Endothelial cell of umbilical vein (primary cell): ENCODE results near the gene BTG2. TPM values are rescaled to one million over a fixed set of nuclear protein-coding genes. Genes with fewer than 3 reads are reported as not detected.

Experiments
- BruUV-seq: library from RNA; stranded (reverse); fragments of 400-500 nt; replicated peaks from 2 replicates; lab custom pipeline; 2021; lab: Mats Ljungman, UMichigan
- CTCF ChIA-PET: fragments of 300-600, 350-600 bp; sonication (Branson Sonifier 250); formaldehyde crosslinking; loops from one replicate; lab custom pipeline; 2021; ENCODE audit warnings: antibody characterized with exemption, inconsistent platforms; lab: Charles Lee
- POLR2A ChIA-PET: fragments of 300-600, 350-600 bp; sonication (Branson Sonifier 250); formaldehyde crosslinking; loops from one replicate; lab custom pipeline; 2021; ENCODE audit warnings: antibody characterized with exemption, inconsistent platforms; lab: Charles Lee
- DNase-seq: peaks from one replicate; pipeline ENCODE4 v3.0.0-alpha.2; 2011; ENCODE audit warnings: low read depth, low spot score
- FAIRE-seq: peaks from 2 replicates; lab custom pipeline; 2011; peaks lifted over from hg19 to GRCh38; lab: Jason Lieb, UNC
- H2AFZ ChIP-seq: 2 replicates; pipeline ENCODE4 v1.6.0; 2012; ENCODE audit warnings: low read depth, low read length, control low read depth, inconsistent platforms
- H3K27ac ChIP-seq: 2 replicates; pipeline ENCODE4 v1.5.1; 2011; ENCODE audit warnings: low read depth, mild to moderate bottlenecking, control low read depth, low read length, moderate library complexity; ENCODE audit not compliant: insufficient read depth
- H3K27me3 ChIP-seq, 2 experiments: 2 replicates each; pipeline versions ENCODE4 v1.6.0 to v1.6.1; 2011; ENCODE audit warnings: low read length in 2 of 2, mixed read lengths in 1 of 2; ENCODE audit not compliant: control insufficient read depth in 2 of 2, insufficient read depth in 2 of 2
- H3K36me3 ChIP-seq, 2 experiments: 2 replicates in 1 of 2; 3 replicates in 1 of 2; pipeline ENCODE4 v1.5.1; 2011; ENCODE audit warnings: low read length in 2 of 2, mild to moderate bottlenecking in 1 of 2, moderate library complexity in 1 of 2; ENCODE audit not compliant: control insufficient read depth in 2 of 2, insufficient read depth in 2 of 2; ENCODE audit errors: extremely low read depth in 1 of 2
- H3K4me1 ChIP-seq: 3 replicates; pipeline ENCODE4 v1.5.1; 2011; ENCODE audit warnings: mild to moderate bottlenecking, low read length; ENCODE audit not compliant: control insufficient read depth, insufficient read depth; ENCODE audit errors: extremely low read depth
- H3K4me2 ChIP-seq: 2 replicates; pipeline ENCODE4 v1.6.1; 2011; ENCODE audit warnings: low read length, control low read depth, mixed read lengths; ENCODE audit not compliant: insufficient read depth
- H3K4me3 ChIP-seq, 3 experiments: fragments of 200-600 bp in 1 of 3; sonication (generic), shearing (Covaris generic) in 1 of 3; replicated peaks in 1 of 3; 2 replicates each; pipeline ENCODE4 v1.5.1; 2011 to 2016; ENCODE audit warnings: control low read depth in 3 of 3, low read length in 3 of 3, mild to moderate bottlenecking in 2 of 3, inconsistent platforms in 1 of 3, low read depth in 1 of 3, moderate library complexity in 1 of 3; ENCODE audit not compliant: insufficient read depth in 1 of 3
- H3K79me2 ChIP-seq: 2 replicates; pipeline ENCODE4 v1.6.0; 2012; ENCODE audit warnings: low read length, inconsistent platforms; ENCODE audit not compliant: control insufficient read depth, insufficient read depth
- H3K9ac ChIP-seq: replicated peaks from 2 replicates; pipeline ENCODE3; 2011; ENCODE audit warnings: low read length, control low read depth; ENCODE audit not compliant: insufficient read depth; ENCODE audit errors: extremely low read depth
- H3K9me1 ChIP-seq: replicated peaks from 3 replicates; pipeline ENCODE4 v1.6.0; 2011; ENCODE audit warnings: mild to moderate bottlenecking, low read length; ENCODE audit not compliant: control insufficient read depth, insufficient read depth; ENCODE audit errors: extremely low read depth
- H3K9me3 ChIP-seq: replicated peaks from 2 replicates; pipeline ENCODE4 v1.5.1; 2012; ENCODE audit warnings: low read length, inconsistent platforms; ENCODE audit not compliant: control insufficient read depth, insufficient read depth
- H4K20me1 ChIP-seq: replicated peaks from 2 replicates; pipeline ENCODE3; 2011; ENCODE audit warnings: mild to moderate bottlenecking, low read length; ENCODE audit not compliant: control insufficient read depth, insufficient read depth; ENCODE audit errors: extremely low read depth
- EZH2 ChIP-seq: IDR thresholded peaks from 2 replicates; pipeline ENCODE4 v1.6.1; 2012; ENCODE audit warnings: borderline replicate concordance, low read depth, mild to moderate bottlenecking, moderate library complexity, low read length, inconsistent platforms; ENCODE audit not compliant: severe bottlenecking
- FOS ChIP-seq: IDR thresholded peaks from 2 replicates; pipeline ENCODE4 v1.6.1; 2011; ENCODE audit warnings: mild to moderate bottlenecking, low read length, moderate library complexity, borderline replicate concordance; ENCODE audit not compliant: insufficient read depth
- GATA2 ChIP-seq: IDR thresholded peaks from 2 replicates; pipeline ENCODE4 v1.7.0; 2011; ENCODE audit warnings: low read depth, mild to moderate bottlenecking, moderate library complexity, mixed read lengths, low read length; ENCODE audit not compliant: insufficient read length, insufficient read depth
- JUN ChIP-seq: IDR thresholded peaks from 2 replicates; pipeline ENCODE4 v1.6.1; 2011; ENCODE audit warnings: borderline replicate concordance, low read depth; ENCODE audit not compliant: insufficient read length, insufficient read depth
- MYC ChIP-seq: IDR thresholded peaks from one replicate; pipeline ENCODE4 v1.6.1; 2011; ENCODE audit warnings: mild to moderate bottlenecking, low read depth, low read length
- POLR2A ChIP-seq: IDR thresholded peaks from 2 replicates; pipeline ENCODE4 v1.6.1; 2012; ENCODE audit warnings: low read depth, mild to moderate bottlenecking, control low read depth, low read length
- POLR2AphosphoS5 ChIP-seq: IDR thresholded peaks from 2 replicates; pipeline ENCODE4 v1.6.1; 2012; ENCODE audit warnings: low read depth, mild to moderate bottlenecking, control low read depth, low read length, moderate library complexity; ENCODE audit not compliant: insufficient read depth
- dilution Hi-C: fragments of 300-500 bp; cut with MboI; formaldehyde crosslinking; loops from one replicate; pipeline ENCODE4 v1.15.0; 2019; ENCODE audit warnings: low sequenced_read_pairs; ENCODE audit not compliant: extremely low pct_ligation_motif_present
- intact Hi-C: fragments of 100-400 bp; cut with micrococcal nuclease; formaldehyde crosslinking; loops from one replicate; pipeline ENCODE4 v1.10.0; 2022
- polyA plus RNA-seq, 4 experiments: library from polyadenylated mRNA; depleted of rRNA in 3 of 4; stranded (reverse) in 3 of 4; unstranded in 1 of 4; fragments of >200 nt; gene quantifications; 2 replicates each; pipeline versions ENCODE4 v1.2.1 to v1.2.3, GENCODE V29; 2011 to 2012; ENCODE audit warnings: missing spikeins in 1 of 4
- total RNA-seq: library from RNA; stranded (reverse); gene quantifications from 2 replicates; pipeline ENCODE4 v1.2.3, GENCODE V29; 2021
- TF ChIP-seq, protein P1 (sequence below), 2 donors: IDR thresholded peaks; 1 replicate in 1 of 2; 2 replicates in 1 of 2; pipeline ENCODE4 v1.5.1; 2011; ENCODE audit warnings: low read length in 2 of 2, mild to moderate bottlenecking in 2 of 2, moderate library complexity in 2 of 2, control low read depth in 1 of 2, inconsistent platforms in 1 of 2, low read depth in 1 of 2; ENCODE audit not compliant: insufficient read depth in 1 of 2; ENCODE audit errors: extremely low read depth in 1 of 2
- TF ChIP-seq, protein P2 (sequence below): IDR thresholded peaks from 2 replicates; pipeline ENCODE4 v1.6.1; 2011; ENCODE audit not compliant: insufficient read depth, insufficient read length

Gene BTG2
- total and polyA plus RNA-seq, 2 donors (not counting 3 experiments of a cell fraction or from before 2014, with no cell fraction given) = 35.6 to 50.1 TPM

DNA sequence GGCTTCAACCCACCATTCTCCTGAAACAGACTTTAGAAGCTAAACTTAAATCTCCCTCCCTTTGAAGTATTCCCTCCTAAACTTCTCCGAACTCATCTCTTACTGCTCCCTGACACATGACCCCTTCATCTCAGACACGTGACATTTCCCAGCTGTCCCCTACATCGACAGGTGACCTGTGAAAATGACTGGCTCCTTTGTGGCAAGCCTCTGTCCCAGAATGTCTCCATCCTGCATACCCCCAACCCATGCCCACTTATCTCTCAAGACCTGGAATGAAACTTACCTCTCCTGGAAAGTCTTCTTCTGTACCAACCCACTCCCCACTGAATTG lies 41.4 kb downstream of the BTG2 start:
- H3K4me2 ChIP-seq = no peak overlapping the region
- H3K27me3 ChIP-seq = peaks cover 17 to 40% of the 10 kb centered on the region in 2 experiments
- ChIA-PET POLR2A (no interaction called here), CTCF (interaction anchor here (0.7 to 30.6 kb wide), 6 partner anchors 8 to 213 kb away, joined by 3 to 1014 read pairs (median 4); no protein-coding TSS in a partner anchor)
- no peak overlapping the region for H3K27ac ChIP-seq
- no peak overlapping the region for H3K4me3 ChIP-seq
- H3K36me3 ChIP-seq = no peaks in the 10 kb centered on the region
- FAIRE-seq = no peak
- H3K9me1 ChIP-seq = no peaks in the 10 kb centered on the region
- TF ChIP-seq MYC (no peak), EZH2 (no peak), POLR2A (no peak), POLR2AphosphoS5 (no peak), JUN (no peak), GATA2 (no peak), FOS (no peak)
- TF ChIP-seq, protein P1, sequence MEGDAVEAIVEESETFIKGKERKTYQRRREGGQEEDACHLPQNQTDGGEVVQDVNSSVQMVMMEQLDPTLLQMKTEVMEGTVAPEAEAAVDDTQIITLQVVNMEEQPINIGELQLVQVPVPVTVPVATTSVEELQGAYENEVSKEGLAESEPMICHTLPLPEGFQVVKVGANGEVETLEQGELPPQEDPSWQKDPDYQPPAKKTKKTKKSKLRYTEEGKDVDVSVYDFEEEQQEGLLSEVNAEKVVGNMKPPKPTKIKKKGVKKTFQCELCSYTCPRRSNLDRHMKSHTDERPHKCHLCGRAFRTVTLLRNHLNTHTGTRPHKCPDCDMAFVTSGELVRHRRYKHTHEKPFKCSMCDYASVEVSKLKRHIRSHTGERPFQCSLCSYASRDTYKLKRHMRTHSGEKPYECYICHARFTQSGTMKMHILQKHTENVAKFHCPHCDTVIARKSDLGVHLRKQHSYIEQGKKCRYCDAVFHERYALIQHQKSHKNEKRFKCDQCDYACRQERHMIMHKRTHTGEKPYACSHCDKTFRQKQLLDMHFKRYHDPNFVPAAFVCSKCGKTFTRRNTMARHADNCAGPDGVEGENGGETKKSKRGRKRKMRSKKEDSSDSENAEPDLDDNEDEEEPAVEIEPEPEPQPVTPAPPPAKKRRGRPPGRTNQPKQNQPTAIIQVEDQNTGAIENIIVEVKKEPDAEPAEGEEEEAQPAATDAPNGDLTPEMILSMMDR (IDR thresholded peaks at IDR 0.05; ENCODE audit: extremely low read depth in 1 of 2, insufficient read depth in 1 of 2, low read depth in 1 of 2, low read length in 2 of 2) = no peak
- TF ChIP-seq, protein P2, sequence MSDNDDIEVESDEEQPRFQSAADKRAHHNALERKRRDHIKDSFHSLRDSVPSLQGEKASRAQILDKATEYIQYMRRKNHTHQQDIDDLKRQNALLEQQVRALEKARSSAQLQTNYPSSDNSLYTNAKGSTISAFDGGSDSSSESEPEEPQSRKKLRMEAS = no peak
- H4K20me1 ChIP-seq = no peaks in the 10 kb centered on the region
- no peaks in the 10 kb centered on the region for H3K79me2 ChIP-seq
- H3K9me3 ChIP-seq = no peaks in the 10 kb centered on the region
- intact Hi-C loops = no loop called here
- no peak overlapping the region for H3K9ac ChIP-seq
- dilution Hi-C loops = no loop called here
- no TSS peak for BruUV-seq
- DNase-seq = no peak
- no peaks in the 10 kb centered on the region for H3K4me1 ChIP-seq
- no peak overlapping the region for H2AFZ ChIP-seq
